Measurements from ENCODE around the gene MAGEA4. TPM values are rescaled to one million over a fixed set of nuclear protein-coding genes. Genes with fewer than 3 reads are reported as not detected.

Gene MAGEA4
- total RNA-seq, 2 donors from 2014 or later: not detected

DNA sequence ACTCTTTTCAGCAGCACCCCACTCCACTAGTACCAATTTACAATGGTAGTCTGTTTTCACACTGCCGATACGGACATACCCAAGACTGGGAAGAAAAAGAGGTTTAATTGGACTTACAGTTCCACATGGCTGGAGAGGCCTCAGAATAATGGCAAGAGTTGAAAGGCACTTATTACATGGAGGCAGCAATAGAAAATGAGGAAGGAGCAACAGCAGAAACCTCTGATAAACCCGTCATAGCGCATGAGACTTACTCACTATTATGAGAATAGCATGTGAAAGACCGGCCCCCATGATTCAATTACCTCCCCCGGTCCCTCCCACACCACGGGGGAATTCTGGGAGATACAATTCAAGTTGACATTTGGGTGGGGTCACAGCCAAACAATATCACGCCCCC is 34.1 kb upstream of the MAGEA4 start:
- DNase-seq: no peak
- no peaks in the 10 kb centered on the region for H3K36me3 ChIP-seq (replicated peaks in 1 of 2; ENCODE audit: insufficient read depth in 1 of 2, low read depth in 2 of 2)
- ATAC-seq: no peak
- H3K4me3 ChIP-seq: no peak overlapping the region
- H3K27ac ChIP-seq: no peak overlapping the region
- 70 to 78% methylated on average over 8 of the region's 8 CpGs for WGBS, 2 donors
- no peaks in the 10 kb centered on the region for H3K9me3 ChIP-seq
- no peak for TF ChIP-seq POLR2A (IDR thresholded peaks at IDR 0.05)
- TF ChIP-seq, protein P1, sequence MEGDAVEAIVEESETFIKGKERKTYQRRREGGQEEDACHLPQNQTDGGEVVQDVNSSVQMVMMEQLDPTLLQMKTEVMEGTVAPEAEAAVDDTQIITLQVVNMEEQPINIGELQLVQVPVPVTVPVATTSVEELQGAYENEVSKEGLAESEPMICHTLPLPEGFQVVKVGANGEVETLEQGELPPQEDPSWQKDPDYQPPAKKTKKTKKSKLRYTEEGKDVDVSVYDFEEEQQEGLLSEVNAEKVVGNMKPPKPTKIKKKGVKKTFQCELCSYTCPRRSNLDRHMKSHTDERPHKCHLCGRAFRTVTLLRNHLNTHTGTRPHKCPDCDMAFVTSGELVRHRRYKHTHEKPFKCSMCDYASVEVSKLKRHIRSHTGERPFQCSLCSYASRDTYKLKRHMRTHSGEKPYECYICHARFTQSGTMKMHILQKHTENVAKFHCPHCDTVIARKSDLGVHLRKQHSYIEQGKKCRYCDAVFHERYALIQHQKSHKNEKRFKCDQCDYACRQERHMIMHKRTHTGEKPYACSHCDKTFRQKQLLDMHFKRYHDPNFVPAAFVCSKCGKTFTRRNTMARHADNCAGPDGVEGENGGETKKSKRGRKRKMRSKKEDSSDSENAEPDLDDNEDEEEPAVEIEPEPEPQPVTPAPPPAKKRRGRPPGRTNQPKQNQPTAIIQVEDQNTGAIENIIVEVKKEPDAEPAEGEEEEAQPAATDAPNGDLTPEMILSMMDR (IDR thresholded peaks at IDR 0.05): no peak
- no peaks in the 10 kb centered on the region for H3K27me3 ChIP-seq
- no peaks in the 10 kb centered on the region for H3K4me1 ChIP-seq
- intact Hi-C loops (cut with DNase I): no loop called here

GRCh38 chrX:151879856-151880255 is 32.8 kb upstream of the MAGEA4 start:
- Histone ChIP-seq H3K9me3 (no peaks in the 10 kb centered on the region), H3K27ac (no peak overlapping the region), H3K4me3 (no peak overlapping the region), H3K4me1 (no peaks in the 10 kb centered on the region), H3K27me3 (no peaks in the 10 kb centered on the region), H3K36me3 (replicated peaks in 1 of 2; ENCODE audit: insufficient read depth in 1 of 2, low read depth in 2 of 2) (no peaks in the 10 kb centered on the region)
- intact Hi-C loops (cut with DNase I): no loop called here
- DNase-seq: no peak
- WGBS, 2 donors: 48 to 71% methylated on average over 4 of the region's 4 CpGs
- no peak for TF ChIP-seq POLR2A (IDR thresholded peaks at IDR 0.05)
- TF ChIP-seq, protein P1 (IDR thresholded peaks at IDR 0.05): no peak
- no peak for ATAC-seq

- no peak overlapping the region for H3K27ac ChIP-seq
- no peak for TF ChIP-seq POLR2A (IDR thresholded peaks at IDR 0.05)
- TF ChIP-seq, protein P1 (IDR thresholded peaks at IDR 0.05): no peak
- WGBS, 2 donors: 42 to 44% methylated on average over 2 of the region's 2 CpGs
- DNase-seq: no peak
- no peaks in the 10 kb centered on the region for H3K9me3 ChIP-seq
- intact Hi-C loops (cut with DNase I): no loop called here
- H3K27me3 ChIP-seq: no peaks in the 10 kb centered on the region
- no peaks in the 10 kb centered on the region for H3K36me3 ChIP-seq (replicated peaks in 1 of 2; ENCODE audit: insufficient read depth in 1 of 2, low read depth in 2 of 2)
- no peak overlapping the region for H3K4me3 ChIP-seq
- no peaks in the 10 kb centered on the region for H3K4me1 ChIP-seq
- no peak for ATAC-seq
Measured at GRCh38 chrX:151880895-151881294, 31.8 kb upstream of the MAGEA4 start.

DNA sequence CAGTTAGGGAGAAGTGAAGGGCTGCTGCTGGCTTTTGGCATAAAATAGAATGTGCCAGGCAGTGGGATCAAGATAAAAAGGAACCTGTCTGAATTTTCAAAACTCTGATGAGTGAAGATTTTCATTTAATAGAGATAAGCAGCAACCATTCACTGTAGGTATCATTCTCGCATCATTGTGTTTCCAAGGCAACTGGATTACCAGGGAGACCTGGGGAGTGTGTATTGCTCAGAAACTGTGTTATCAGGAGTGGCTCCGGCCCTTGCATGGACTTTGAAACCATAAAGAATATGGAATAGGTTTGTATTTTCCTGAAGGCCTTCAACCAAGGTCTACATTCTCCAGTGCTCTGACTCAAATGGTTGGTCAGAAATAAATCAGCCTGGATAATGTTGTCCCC is 23.3 kb upstream of the MAGEA4 start:
- Histone ChIP-seq H3K36me3 (replicated peaks in 1 of 2; ENCODE audit: insufficient read depth in 1 of 2, low read depth in 2 of 2) (no peaks in the 10 kb centered on the region), H3K4me3 (no peak overlapping the region), H3K27ac (no peak overlapping the region), H3K9me3 (no peaks in the 10 kb centered on the region), H3K4me1 (no peaks in the 10 kb centered on the region), H3K27me3 (no peaks in the 10 kb centered on the region)
- intact Hi-C loops (cut with DNase I): no loop called here
- ATAC-seq (no peak), DNase-seq (no peak)
- WGBS, 2 donors: 57 to 73% methylated on average over 2 of the region's 2 CpGs
- TF ChIP-seq, protein P1 (IDR thresholded peaks at IDR 0.05): no peak
- no peak for TF ChIP-seq POLR2A (IDR thresholded peaks at IDR 0.05)

DNA sequence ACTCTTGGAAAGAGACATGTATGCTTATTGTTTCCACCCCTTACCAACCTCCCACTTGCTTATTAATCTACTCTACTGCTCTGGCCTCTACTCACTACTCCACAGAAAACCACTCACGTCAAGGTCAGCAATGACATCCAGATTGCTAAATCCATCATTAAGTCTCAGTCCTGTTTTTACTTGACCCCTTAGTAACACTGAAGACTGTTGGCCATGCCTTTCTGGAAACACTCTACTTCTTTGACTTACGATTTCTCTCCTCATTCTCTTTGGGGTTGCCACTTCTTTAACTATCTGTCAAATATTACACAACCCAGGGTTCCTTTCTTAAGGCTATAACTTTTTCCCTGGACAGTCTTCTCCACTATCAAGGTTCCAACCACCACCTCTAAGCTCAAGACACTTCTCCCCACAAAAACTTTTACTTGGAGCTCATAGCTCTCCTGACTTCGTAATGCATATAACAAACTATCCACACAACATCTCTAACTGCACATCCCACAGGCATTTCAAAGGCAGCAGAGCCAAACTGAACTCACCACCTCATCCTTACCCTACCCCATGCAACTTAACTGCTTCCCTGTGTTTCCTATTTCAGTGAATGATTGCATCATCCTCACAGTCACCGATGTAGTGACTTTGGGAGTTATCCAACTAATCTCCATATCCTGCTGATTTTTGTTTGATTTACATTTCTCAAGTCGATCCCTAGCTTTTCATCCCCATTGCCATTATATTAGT is 15.8 kb upstream of the MAGEA4 start:
- Histone ChIP-seq H3K4me1 (no peaks in the 10 kb centered on the region), H3K9me3 (no peaks in the 10 kb centered on the region), H3K4me3 (no peak overlapping the region), H3K27ac (no peak overlapping the region), H3K27me3 (no peaks in the 10 kb centered on the region), H3K36me3 (replicated peaks in 1 of 2; ENCODE audit: insufficient read depth in 1 of 2, low read depth in 2 of 2) (no peaks in the 10 kb centered on the region)
- intact Hi-C loops (cut with DNase I): no loop called here
- TF ChIP-seq, protein P1 (IDR thresholded peaks at IDR 0.05): no peak
- no peak for TF ChIP-seq POLR2A (IDR thresholded peaks at IDR 0.05)
- no peak for DNase-seq
- no peak for ATAC-seq
- WGBS, 2 donors: 52 to 62% methylated on average over 5 of the region's 5 CpGs
